ENCODE data around the gene XPR1.
"Not testable (repeated sequence)": the region's sequence is repeated elsewhere in the genome, so short reads cannot be mapped to it uniquely, and the experiment has no call there.

The XPR1 gene

GRCh38 chr1:180722586-180722985 lies 90.8 kb downstream of the XPR1 start:
- DNase-seq (ENCODE audit: low spot score), result no peak

- DNase-seq (ENCODE audit: low spot score), result no peak
Measured at GRCh38 chr1:180724055-180724454, 92.2 kb downstream of the XPR1 start.

- DNase-seq (ENCODE audit: low spot score), result not testable (repeated sequence)
Measured at GRCh38 chr1:180726024-180726423, 94.2 kb downstream of the XPR1 start.

GRCh38 chr1:180727751-180728150 lies 95.9 kb downstream of the XPR1 start:
- not testable (repeated sequence) for DNase-seq (ENCODE audit: low spot score)

- DNase-seq (ENCODE audit: low spot score), result no peak
Measured at GRCh38 chr1:180728472-180729106, 96.8 kb downstream of the XPR1 start.

GRCh38 chr1:180731131-180731530 lies 99.3 kb downstream of the XPR1 start:
- DNase-seq (ENCODE audit: low spot score), result no peak

GRCh38 chr1:180732866-180733265 lies 101.0 kb downstream of the XPR1 start:
- no peak for DNase-seq (ENCODE audit: low spot score)

GRCh38 chr1:180734366-180734765 lies 102.5 kb downstream of the XPR1 start:
- no peak for DNase-seq (ENCODE audit: low spot score)

GRCh38 chr1:180742663-180743062 lies 110.8 kb downstream of the XPR1 start:
- no peak for DNase-seq (ENCODE audit: low spot score)

GRCh38 chr1:180743868-180744267 lies 112.0 kb downstream of the XPR1 start:
- DNase-seq (ENCODE audit: low spot score), result no peak

- DNase-seq (ENCODE audit: low spot score), result no peak
Measured at GRCh38 chr1:180745098-180745497, 113.3 kb downstream of the XPR1 start.

GRCh38 chr1:180751921-180752320 lies 120.1 kb downstream of the XPR1 start:
- peak; percentile 4 for DNase-seq (ENCODE audit: low spot score)

- no peak for DNase-seq (ENCODE audit: low spot score)
Measured at GRCh38 chr1:180754453-180754852, 122.6 kb downstream of the XPR1 start.

- DNase-seq (ENCODE audit: low spot score), result no peak
Measured at GRCh38 chr1:180757657-180758056, 125.8 kb downstream of the XPR1 start.

- no peak for DNase-seq (ENCODE audit: low spot score)
Measured at GRCh38 chr1:180762796-180763195, 131.0 kb downstream of the XPR1 start.

GRCh38 chr1:180765151-180765550 lies 133.3 kb downstream of the XPR1 start:
- peak; percentile 4 for DNase-seq (ENCODE audit: low spot score)

GRCh38 chr1:180769889-180770288 lies 138.1 kb downstream of the XPR1 start:
- no peak for DNase-seq (ENCODE audit: low spot score)

- DNase-seq (ENCODE audit: low spot score), result peak; percentile 24
Measured at GRCh38 chr1:180773210-180773865, 141.5 kb downstream of the XPR1 start.

- DNase-seq (ENCODE audit: low spot score), result no peak
Measured at GRCh38 chr1:180775801-180776200, 144.0 kb downstream of the XPR1 start.

- DNase-seq (ENCODE audit: low spot score), result no peak
Measured at GRCh38 chr1:180777072-180777689, 145.4 kb downstream of the XPR1 start.

- no peak for DNase-seq (ENCODE audit: low spot score)
Measured at GRCh38 chr1:180778782-180779398, 147.1 kb downstream of the XPR1 start.

GRCh38 chr1:180779584-180779983 lies 147.8 kb downstream of the XPR1 start:
- DNase-seq (ENCODE audit: low spot score), result no peak

GRCh38 chr1:180781718-180782117 lies 149.9 kb downstream of the XPR1 start:
- no peak for DNase-seq (ENCODE audit: low spot score)
